ENCODE results near the gene WDR37. TPM values are rescaled to one million over a fixed set of nuclear protein-coding genes. Genes with fewer than 3 reads are reported as not detected.
A peak's percentile ranks its signal among the peaks of the same experiment; 100 is the strongest.
"Not testable (repeated sequence)": the region's sequence is repeated elsewhere in the genome, so short reads cannot be mapped to it uniquely, and the experiment has no call there.

Gene WDR37
- total RNA-seq, 2 experiments from 2014 or later: 22.0 to 26.4 TPM

DNA sequence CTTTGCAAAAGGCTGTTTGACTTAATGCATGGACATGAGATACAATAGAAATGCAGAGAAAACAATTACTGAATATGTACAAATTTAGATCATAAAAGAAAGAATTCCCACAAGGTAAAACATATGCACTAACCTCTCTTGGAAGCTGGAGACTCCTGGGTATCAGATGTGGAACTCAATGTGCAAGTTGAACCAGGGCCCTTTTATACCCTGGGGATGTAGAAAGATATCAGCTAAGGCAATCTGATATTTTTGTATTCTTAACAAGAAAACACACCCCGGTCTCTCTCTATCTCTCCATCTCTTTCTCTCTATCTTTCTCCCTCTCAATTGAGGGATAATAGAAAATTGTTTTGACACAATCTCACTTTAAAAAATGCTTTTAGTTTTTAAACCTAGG, 30.5 kb upstream of the WDR37 start, which contains the start of gene IDI2:
Gene IDI2, minus strand, starts transcription at position 177 of the 400 bp plus-strand sequence. CDS start 1,136 bp downstream, outside the sequence.
- Mint-ChIP-seq H3K27me3 (no peaks in the 10 kb centered on the region), H3K4me1 (no peaks in the 10 kb centered on the region), H3K9me3 (ENCODE audit: low read depth) (no peaks in the 10 kb centered on the region), H3K36me3 (peaks cover 7% of the 10 kb centered on the region), H3K4me3 (no peak within 1 kb of the TSS), H3K27ac (no peak within 1 kb of the TSS)
- ATAC-seq: no peak
- DNase-seq: no peak
- CTCF ChIA-PET: interaction anchor here (0.6 to 1.3 kb wide), 3 partner anchors 16 to 23 kb away, joined by 3 to 4 read pairs (median 3); partner anchors contain the start of gene IDI1

DNA sequence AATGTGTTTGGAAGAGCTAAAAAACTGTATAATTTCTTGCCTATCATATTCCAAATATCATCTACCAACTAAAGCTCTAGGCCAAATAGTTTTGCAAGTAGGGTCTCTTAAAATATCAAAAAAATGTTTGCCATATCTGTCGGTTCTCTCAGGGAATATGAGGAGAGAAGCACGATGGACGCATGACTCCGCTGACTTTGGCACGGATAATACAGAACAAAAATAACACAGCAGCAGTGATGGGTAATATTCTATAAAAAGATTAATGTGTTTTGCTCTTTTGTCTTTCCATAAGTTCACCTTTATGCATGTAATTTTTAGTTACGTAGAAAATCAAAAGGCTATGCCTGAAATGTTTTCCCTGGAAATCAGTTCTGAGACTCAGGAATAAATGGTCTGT, 29.6 kb upstream of the WDR37 start:
- no peak for DNase-seq
- Mint-ChIP-seq H3K4me1 (no peaks in the 10 kb centered on the region), H3K27me3 (no peaks in the 10 kb centered on the region), H3K4me3 (no peak overlapping the region), H3K36me3 (peaks cover 7% of the 10 kb centered on the region), H3K9me3 (ENCODE audit: low read depth) (no peaks in the 10 kb centered on the region), H3K27ac (no peak overlapping the region)
- CTCF ChIA-PET: no interaction called here
- ATAC-seq: no peak

DNA sequence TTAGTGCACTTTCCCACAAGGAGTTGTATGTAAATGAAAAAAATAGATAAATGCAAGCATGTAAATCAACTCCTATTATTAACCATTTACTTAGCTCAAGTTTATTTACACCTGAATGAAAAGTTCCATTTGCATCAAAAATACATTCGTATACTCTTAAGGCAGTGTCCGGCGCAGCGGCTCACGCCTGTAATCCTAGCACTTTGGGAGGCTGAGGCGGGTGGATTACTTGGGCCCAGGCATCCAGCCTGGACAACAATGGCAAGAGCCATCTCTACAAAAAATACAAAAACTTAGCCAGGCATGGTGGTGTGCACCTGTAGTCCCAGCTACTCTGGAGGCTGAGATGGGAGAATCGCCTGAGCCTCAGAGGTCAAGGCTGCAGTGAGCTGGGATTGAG, 26.3 kb upstream of the WDR37 start:
- Mint-ChIP-seq H3K4me1 (no peaks in the 10 kb centered on the region), H3K27me3 (no peaks in the 10 kb centered on the region), H3K36me3 (peaks cover 7% of the 10 kb centered on the region), H3K27ac (no peak overlapping the region), H3K4me3 (no peak overlapping the region), H3K9me3 (ENCODE audit: low read depth) (no peaks in the 10 kb centered on the region)
- no peak for DNase-seq
- ATAC-seq: no peak
- CTCF ChIA-PET: interaction anchor here (1.1 kb wide), 1 partner anchor 10 kb away, joined by 3 read pairs; no protein-coding TSS in a partner anchor

DNA sequence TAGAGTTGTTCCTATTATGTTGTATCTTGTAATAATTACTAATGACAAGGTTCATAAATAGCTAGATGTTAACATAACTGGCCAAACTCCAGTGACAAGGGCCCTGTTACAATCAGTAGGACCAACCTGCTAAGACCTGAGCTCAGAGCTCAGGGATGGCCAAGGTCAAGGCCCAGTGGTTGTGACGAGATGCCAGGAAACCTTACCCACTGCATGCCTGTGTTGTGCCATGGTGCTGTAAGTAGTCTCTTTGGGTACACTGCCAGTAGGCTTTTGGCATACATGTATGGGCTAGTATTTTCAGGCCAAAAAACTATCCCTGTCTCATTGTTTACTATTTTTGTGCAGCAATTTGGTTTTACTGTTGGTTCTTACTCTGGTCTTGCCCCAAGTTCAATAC, 22.6 kb upstream of the WDR37 start:
- Mint-ChIP-seq H3K27me3 (no peaks in the 10 kb centered on the region), H3K36me3 (peaks cover 11% of the 10 kb centered on the region), H3K9me3 (ENCODE audit: low read depth) (no peaks in the 10 kb centered on the region), H3K4me1 (peaks cover 9% of the 10 kb centered on the region), H3K4me3 (no peak overlapping the region), H3K27ac (no peak overlapping the region)
- DNase-seq (no peak), ATAC-seq (no peak)
- CTCF ChIA-PET: no interaction called here

DNA sequence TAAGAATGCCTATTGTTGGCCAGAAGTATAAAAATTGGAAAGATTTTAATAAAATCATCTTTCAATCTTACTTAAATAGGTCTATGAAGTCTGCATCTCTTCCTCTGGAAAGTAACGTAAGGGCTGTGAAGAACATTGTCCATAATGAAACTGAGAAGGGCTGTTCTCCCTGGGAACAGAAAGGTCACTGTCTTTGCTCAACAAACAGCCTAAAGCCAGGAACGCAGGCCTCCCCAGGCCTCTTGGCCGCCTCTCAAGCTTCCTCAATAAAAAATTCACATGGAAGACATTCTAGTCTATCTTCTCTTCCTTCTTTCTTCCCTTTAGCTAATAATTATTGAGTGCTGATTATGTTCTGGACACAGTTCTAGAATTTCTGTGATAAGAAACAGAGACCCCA, 21.4 kb upstream of the WDR37 start:
- H3K4me3 Mint-ChIP-seq: no peak overlapping the region
- H3K9me3 Mint-ChIP-seq (ENCODE audit: low read depth): no peaks in the 10 kb centered on the region
- no peak for ATAC-seq
- DNase-seq: no peak
- CTCF ChIA-PET: interaction anchor here (0.9 kb wide), 1 partner anchor 13 kb away, joined by 3 read pairs; no protein-coding TSS in a partner anchor
- H3K27me3 Mint-ChIP-seq: no peaks in the 10 kb centered on the region
- H3K36me3 Mint-ChIP-seq: peaks cover 11% of the 10 kb centered on the region
- H3K27ac Mint-ChIP-seq: no peak overlapping the region
- peaks cover 9% of the 10 kb centered on the region for H3K4me1 Mint-ChIP-seq

DNA sequence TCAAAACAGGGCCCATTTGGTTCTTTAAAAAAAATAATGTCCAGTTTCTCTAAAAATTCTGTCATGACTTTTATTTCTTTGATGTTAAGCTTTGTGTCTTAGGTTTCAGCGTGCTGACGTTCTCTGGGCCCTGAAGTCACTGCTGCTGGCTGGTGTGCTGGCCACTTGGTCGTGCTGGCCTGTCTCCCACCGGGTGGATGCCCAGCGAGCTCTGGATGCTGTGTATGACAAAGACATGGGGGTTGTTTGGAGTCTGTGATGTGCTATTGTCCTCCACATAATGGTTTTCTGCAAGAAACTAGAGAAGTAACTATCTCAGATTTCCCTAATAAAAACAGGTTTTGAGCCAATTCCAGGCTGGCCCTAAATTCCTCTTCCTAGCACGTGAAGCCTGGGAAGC, 21.0 kb upstream of the WDR37 start:
- no peak for DNase-seq
- Mint-ChIP-seq H3K9me3 (ENCODE audit: low read depth) (no peaks in the 10 kb centered on the region), H3K36me3 (peaks cover 13% of the 10 kb centered on the region), H3K4me3 (no peak overlapping the region), H3K4me1 (peaks cover 9% of the 10 kb centered on the region), H3K27me3 (no peaks in the 10 kb centered on the region), H3K27ac (no peak overlapping the region)
- ATAC-seq: no peak
- CTCF ChIA-PET: interaction anchor here (0.9 kb wide), 1 partner anchor 13 kb away, joined by 3 read pairs; no protein-coding TSS in a partner anchor

DNA sequence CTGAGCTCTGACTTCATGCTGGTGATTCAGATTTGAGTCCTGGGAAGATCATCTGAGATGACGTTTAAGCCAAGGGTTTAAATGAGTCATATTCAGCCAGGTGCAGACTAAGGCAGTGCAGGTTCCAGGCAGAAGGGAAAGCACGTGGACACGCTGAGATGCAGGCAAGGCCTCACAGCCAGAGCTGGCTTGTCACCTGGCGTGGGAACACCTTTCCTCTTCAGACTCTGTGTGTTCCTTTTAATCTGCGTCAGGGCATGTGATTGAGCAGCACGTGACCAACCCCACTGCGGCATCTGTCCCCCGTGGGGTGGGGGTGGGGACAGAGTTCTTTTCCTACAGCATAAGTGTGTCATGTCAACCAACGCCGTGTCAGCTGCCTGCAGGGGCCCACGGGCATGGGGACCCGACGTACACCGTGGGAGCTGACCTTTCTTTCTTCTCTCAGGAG, 19.8 kb upstream of the WDR37 start:
- peaks cover 12% of the 10 kb centered on the region for H3K4me1 Mint-ChIP-seq
- H3K36me3 Mint-ChIP-seq: peaks cover 23% of the 10 kb centered on the region
- CTCF ChIA-PET: interaction anchor here (1.1 kb wide), 1 partner anchor 14 kb away, joined by 3 read pairs; no protein-coding TSS in a partner anchor
- DNase-seq (no peak), ATAC-seq (peak; percentile 61)
- H3K27ac Mint-ChIP-seq: no peak overlapping the region
- no peaks in the 10 kb centered on the region for H3K27me3 Mint-ChIP-seq
- no peak overlapping the region for H3K4me3 Mint-ChIP-seq
- H3K9me3 Mint-ChIP-seq (ENCODE audit: low read depth): no peaks in the 10 kb centered on the region

DNA sequence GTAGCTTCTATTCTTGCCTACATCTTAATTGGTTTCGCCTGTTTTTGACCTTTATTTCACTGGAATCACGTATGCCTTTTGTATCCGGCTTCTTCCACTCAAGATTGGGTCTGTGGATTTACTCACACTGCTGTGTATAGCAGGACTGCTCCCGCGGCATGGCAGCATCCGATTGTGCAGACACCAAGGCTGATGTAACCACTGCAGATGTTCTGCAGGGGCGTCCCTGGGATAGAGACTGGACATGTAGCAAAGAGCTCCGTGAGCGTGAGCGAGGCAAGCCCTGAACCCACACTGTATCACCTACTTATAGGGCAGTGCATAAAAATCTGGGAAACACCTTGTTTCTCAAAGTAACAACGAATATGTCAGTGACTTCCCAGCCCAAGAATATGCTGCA, 19.1 kb upstream of the WDR37 start:
- ATAC-seq: no peak

DNA sequence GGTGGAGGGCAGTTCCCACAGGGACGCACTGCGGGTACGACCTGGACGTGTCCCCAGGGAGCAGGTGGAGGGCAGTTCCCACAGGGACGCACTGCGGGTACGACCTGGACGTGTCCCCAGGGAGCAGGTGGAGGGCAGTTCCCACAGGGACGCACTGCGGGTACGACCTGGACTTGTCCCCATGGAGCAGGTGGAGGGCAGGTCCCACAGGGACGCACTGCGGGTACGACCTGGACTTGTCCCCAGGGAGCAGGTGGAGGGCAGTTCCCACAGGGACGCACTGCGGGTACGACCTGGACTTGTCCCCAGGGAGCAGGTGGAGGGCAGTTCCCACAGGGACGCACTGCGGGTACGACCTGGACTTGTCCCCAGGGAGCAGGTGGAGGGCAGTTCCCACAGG, 17.4 kb upstream of the WDR37 start:
- ATAC-seq; DNase-seq; H3K9me3 Mint-ChIP-seq (ENCODE audit: low read depth); H3K27ac Mint-ChIP-seq; H3K27me3 Mint-ChIP-seq; H3K4me3 Mint-ChIP-seq; CTCF ChIA-PET: not testable (repeated sequence)
- peaks cover 23% of the 10 kb centered on the region for H3K4me1 Mint-ChIP-seq
- peaks cover 32% of the 10 kb centered on the region for H3K36me3 Mint-ChIP-seq

More for the DNA sequence above, 19.1 kb upstream of the WDR37 start:
- no peak overlapping the region for H3K4me3 Mint-ChIP-seq
- DNase-seq: no peak
- peaks cover 22% of the 10 kb centered on the region for H3K36me3 Mint-ChIP-seq
- CTCF ChIA-PET: interaction anchor here (1.1 kb wide), 1 partner anchor 13 kb away, joined by 3 read pairs; no protein-coding TSS in a partner anchor
- no peaks in the 10 kb centered on the region for H3K9me3 Mint-ChIP-seq (ENCODE audit: low read depth)
- no peaks in the 10 kb centered on the region for H3K27me3 Mint-ChIP-seq
- H3K4me1 Mint-ChIP-seq: peaks cover 12% of the 10 kb centered on the region
- no peak overlapping the region for H3K27ac Mint-ChIP-seq

DNA sequence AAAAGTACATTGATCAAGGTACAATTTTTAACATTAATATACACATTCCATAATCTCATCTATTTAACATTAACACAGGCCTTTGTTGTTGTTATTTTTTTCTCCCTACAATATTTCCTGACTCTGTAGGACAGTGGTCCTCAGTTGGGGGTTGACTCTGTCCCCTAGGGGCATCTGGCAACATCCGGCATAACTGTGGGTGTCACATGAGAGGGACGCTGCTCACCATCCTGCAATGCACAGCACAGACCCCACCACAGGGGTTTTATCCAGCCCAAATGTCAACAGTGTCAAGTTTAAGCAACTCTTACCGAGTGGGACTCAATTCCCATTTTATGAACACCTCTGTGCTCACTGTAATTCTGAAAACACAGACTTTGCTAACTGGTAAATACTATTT, 16.1 kb upstream of the WDR37 start:
- H3K4me1 Mint-ChIP-seq: peaks cover 36% of the 10 kb centered on the region
- CTCF ChIA-PET: no interaction called here
- DNase-seq: no peak
- H3K27ac Mint-ChIP-seq: no peak overlapping the region
- H3K4me3 Mint-ChIP-seq: no peak overlapping the region
- no peaks in the 10 kb centered on the region for H3K9me3 Mint-ChIP-seq (ENCODE audit: low read depth)
- H3K27me3 Mint-ChIP-seq: no peaks in the 10 kb centered on the region
- H3K36me3 Mint-ChIP-seq: peaks cover 43% of the 10 kb centered on the region
- ATAC-seq: no peak

DNA sequence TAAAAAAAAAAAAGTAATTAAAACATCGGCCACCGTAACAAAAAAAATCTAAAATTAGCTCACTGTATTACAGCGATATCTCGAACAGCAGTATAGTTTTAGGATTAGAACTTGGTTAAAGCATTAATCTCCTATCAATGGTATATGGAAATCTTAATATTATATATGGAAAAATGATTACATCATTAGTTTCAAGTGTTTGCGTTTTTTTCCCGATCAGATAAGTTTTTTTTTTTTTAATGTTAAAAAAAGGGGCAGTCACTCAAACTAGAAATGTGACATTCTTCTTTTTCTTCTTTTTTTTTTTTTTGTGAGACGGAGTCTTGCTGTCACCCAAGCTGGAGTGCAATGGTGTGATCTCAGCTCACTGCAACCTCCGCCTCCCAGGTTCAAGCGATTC, 14.7 kb upstream of the WDR37 start:
- Mint-ChIP-seq H3K36me3 (peaks cover 53% of the 10 kb centered on the region), H3K27me3 (no peaks in the 10 kb centered on the region), H3K27ac (no peak overlapping the region), H3K4me1 (peaks cover 43% of the 10 kb centered on the region), H3K9me3 (ENCODE audit: low read depth) (no peaks in the 10 kb centered on the region), H3K4me3 (no peak overlapping the region)
- DNase-seq (no peak), ATAC-seq (no peak)
- CTCF ChIA-PET: interaction anchor here (0.8 kb wide), 1 partner anchor 16 kb away, joined by 3 read pairs; the partner anchor contains the start of gene IDI2

DNA sequence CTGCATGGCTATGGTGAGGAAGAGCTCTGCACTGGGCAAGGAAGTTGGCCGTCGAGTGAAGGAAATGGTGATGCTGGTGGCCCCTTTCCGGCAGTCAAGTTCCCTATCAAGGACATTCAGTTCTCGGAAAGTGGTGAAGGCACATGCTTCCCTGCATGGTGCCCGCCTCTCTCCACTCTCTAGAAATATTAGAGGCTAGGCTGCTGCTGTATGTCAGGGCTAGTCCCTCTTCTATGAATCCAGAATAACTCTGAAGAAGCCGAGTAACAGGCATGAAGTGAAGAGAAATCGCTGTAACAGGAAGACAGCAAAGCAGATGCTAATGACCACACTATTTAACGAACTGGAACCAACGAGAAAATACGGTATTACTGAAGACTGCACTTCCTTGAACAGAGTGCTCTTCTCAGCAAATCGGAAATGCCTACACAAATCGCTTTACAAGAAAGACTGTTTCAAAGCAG, 12.6 kb upstream of the WDR37 start:
- CTCF ChIA-PET: interaction anchor here (2.5 kb wide), 1 partner anchor 12 kb away, joined by 7 read pairs; the partner anchor contains the start of gene WDR37
- H3K27me3 Mint-ChIP-seq: no peaks in the 10 kb centered on the region
- peaks cover 54% of the 10 kb centered on the region for H3K36me3 Mint-ChIP-seq
- DNase-seq (peak; percentile 65), ATAC-seq (peak; percentile 37)
- H3K27ac Mint-ChIP-seq: peak overlapping the region; percentile 81
- H3K9me3 Mint-ChIP-seq (ENCODE audit: low read depth): no peaks in the 10 kb centered on the region
- peaks cover 46% of the 10 kb centered on the region for H3K4me1 Mint-ChIP-seq
- peak overlapping the region; percentile 71 for H3K4me3 Mint-ChIP-seq

DNA sequence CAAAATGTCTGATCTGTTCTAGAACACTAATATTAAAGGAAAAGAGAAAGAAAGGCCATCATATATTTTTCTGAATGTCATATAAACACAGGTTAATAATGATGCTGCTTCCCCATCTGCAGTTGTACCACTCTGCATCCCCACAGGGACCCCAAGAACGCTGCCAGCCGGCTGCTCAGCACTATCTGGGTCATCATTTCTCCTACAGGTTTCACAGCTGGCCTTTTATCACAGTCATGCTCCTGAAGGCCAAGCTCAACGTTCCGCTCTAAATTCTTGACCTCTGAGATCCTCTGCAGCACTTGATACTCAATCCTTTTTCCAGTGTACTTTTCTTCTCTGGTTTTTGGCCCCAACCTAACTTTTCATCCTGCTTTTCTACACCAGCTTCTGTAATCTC, 12.0 kb upstream of the WDR37 start:
- Mint-ChIP-seq H3K27ac (peak overlapping the region; percentile 81), H3K4me3 (peak overlapping the region; percentile 71), H3K27me3 (no peaks in the 10 kb centered on the region), H3K4me1 (peaks cover 46% of the 10 kb centered on the region), H3K9me3 (ENCODE audit: low read depth) (no peaks in the 10 kb centered on the region), H3K36me3 (peaks cover 55% of the 10 kb centered on the region)
- DNase-seq (no peak), ATAC-seq (no peak)
- CTCF ChIA-PET: interaction anchor here (2.5 kb wide), 1 partner anchor 12 kb away, joined by 7 read pairs; the partner anchor contains the start of gene WDR37

DNA sequence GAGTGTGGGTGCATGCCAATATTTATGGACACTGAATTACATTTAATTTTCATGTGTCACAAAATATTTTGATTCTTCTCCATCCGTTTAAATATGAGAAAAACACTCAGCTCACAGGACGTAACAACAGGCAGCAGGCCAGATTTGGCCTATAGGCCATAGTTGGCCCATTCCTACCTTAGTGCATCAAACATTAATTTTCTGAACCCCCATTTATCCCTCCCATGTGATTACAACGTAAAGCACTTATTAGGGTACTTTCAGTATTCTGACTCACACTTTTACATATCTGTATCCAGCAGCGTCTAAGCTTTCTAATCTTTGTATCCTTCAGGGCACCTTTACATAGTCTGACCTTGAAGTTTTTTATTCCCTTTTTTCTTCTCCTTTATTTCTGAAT, 11.2 kb upstream of the WDR37 start:
- peak overlapping the region; percentile 71 for H3K4me3 Mint-ChIP-seq
- peaks cover 46% of the 10 kb centered on the region for H3K4me1 Mint-ChIP-seq
- H3K36me3 Mint-ChIP-seq: peaks cover 58% of the 10 kb centered on the region
- CTCF ChIA-PET: interaction anchor here (0.9 to 2.5 kb wide), 2 partner anchors 11 to 19 kb away, joined by 3 to 7 read pairs; partner anchors contain the start of genes IDI2 and WDR37
- DNase-seq (no peak), ATAC-seq (no peak)
- H3K9me3 Mint-ChIP-seq (ENCODE audit: low read depth): no peaks in the 10 kb centered on the region
- no peaks in the 10 kb centered on the region for H3K27me3 Mint-ChIP-seq
- peak overlapping the region; percentile 81 for H3K27ac Mint-ChIP-seq
